Measurements from ENCODE around the gene SCN4B. TPM values are rescaled to one million over a fixed set of nuclear protein-coding genes. Genes with fewer than 3 reads are reported as not detected.

Gene SCN4B
- total RNA-seq, 1 experiment from 2014 or later: not detected

DNA sequence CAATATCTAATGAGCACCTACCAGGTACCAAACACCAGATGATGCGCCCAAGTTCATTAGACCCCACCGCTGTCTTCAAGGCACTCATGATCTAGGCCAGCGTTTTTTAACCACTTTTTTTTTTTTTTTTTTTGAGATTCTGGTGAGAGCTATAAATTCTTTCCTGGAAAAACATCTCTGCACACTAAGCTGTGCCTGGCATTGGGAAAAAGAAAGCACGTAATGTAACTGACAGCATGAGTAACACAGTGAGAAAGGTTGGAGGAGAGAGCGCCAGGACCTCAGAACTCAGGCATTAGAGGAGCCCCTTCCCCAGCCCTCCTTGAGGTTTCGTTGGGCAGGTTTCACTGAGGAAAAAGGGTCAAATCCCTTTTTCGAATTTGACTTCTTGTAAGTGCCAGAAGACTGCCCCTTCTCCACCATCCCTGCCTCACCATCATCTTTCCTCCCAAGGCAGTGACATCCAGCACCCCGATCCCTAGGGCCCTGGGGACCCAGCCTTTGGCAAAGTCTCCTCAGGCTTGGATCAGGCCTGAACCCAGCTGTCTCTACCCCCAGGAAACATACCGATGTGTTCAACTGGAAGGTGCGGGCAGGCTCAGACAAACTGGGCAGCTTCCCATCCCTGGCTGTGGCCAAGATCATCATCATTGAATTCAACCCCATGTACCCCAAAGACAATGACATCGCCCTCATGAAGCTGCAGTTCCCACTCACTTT is 39.8 kb downstream of the SCN4B start:
- H3K4me1 Mint-ChIP-seq (ENCODE audit: low read depth, unreplicated experiment): no peaks in the 10 kb centered on the region
- intact Hi-C loops (cut with micrococcal nuclease; ENCODE audit: unreplicated experiment): no loop called here
- H3K27me3 Mint-ChIP-seq (ENCODE audit: unreplicated experiment): no peaks in the 10 kb centered on the region
- no peak overlapping the region for H3K27ac Mint-ChIP-seq (ENCODE audit: unreplicated experiment)
- TF ChIP-seq, protein P1, sequence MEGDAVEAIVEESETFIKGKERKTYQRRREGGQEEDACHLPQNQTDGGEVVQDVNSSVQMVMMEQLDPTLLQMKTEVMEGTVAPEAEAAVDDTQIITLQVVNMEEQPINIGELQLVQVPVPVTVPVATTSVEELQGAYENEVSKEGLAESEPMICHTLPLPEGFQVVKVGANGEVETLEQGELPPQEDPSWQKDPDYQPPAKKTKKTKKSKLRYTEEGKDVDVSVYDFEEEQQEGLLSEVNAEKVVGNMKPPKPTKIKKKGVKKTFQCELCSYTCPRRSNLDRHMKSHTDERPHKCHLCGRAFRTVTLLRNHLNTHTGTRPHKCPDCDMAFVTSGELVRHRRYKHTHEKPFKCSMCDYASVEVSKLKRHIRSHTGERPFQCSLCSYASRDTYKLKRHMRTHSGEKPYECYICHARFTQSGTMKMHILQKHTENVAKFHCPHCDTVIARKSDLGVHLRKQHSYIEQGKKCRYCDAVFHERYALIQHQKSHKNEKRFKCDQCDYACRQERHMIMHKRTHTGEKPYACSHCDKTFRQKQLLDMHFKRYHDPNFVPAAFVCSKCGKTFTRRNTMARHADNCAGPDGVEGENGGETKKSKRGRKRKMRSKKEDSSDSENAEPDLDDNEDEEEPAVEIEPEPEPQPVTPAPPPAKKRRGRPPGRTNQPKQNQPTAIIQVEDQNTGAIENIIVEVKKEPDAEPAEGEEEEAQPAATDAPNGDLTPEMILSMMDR (IDR thresholded peaks at IDR 0.05; ENCODE audit: unreplicated experiment): no peak
- no peak overlapping the region for H3K4me3 Mint-ChIP-seq (ENCODE audit: low read depth, unreplicated experiment)
- H3K36me3 Mint-ChIP-seq (ENCODE audit: insufficient read depth, unreplicated experiment): peaks cover 21% of the 10 kb centered on the region
- H3K9me3 Mint-ChIP-seq (ENCODE audit: low read depth, unreplicated experiment): no peaks in the 10 kb centered on the region
- DNase-seq: no peak
- BruUV-seq (replicated peaks): no TSS peak
- CTCF ChIA-PET: no interaction called here

DNA sequence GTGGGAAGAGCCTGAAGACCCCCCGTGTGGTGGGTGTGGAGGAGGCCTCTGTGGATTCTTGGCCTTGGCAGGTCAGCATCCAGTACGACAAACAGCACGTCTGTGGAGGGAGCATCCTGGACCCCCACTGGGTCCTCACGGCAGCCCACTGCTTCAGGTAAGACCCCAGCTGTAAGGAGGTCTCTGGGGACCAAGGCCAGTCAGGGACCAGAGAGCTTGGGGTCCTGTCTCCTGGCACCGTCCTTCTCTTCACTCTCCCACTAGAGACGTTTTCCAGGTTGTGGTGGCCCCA is 40.9 kb downstream of the SCN4B start:
- peaks cover 21% of the 10 kb centered on the region for H3K36me3 Mint-ChIP-seq (ENCODE audit: insufficient read depth, unreplicated experiment)
- no peaks in the 10 kb centered on the region for H3K9me3 Mint-ChIP-seq (ENCODE audit: low read depth, unreplicated experiment)
- H3K27me3 Mint-ChIP-seq (ENCODE audit: unreplicated experiment): no peaks in the 10 kb centered on the region
- no peaks in the 10 kb centered on the region for H3K4me1 Mint-ChIP-seq (ENCODE audit: low read depth, unreplicated experiment)
- H3K27ac Mint-ChIP-seq (ENCODE audit: unreplicated experiment): no peak overlapping the region
- DNase-seq: no peak
- TF ChIP-seq, protein P1 (IDR thresholded peaks at IDR 0.05; ENCODE audit: unreplicated experiment): no peak
- intact Hi-C loops (cut with micrococcal nuclease; ENCODE audit: unreplicated experiment): no loop called here
- no peak overlapping the region for H3K4me3 Mint-ChIP-seq (ENCODE audit: low read depth, unreplicated experiment)
- no TSS peak for BruUV-seq (replicated peaks)
- CTCF ChIA-PET: no interaction called here

DNA sequence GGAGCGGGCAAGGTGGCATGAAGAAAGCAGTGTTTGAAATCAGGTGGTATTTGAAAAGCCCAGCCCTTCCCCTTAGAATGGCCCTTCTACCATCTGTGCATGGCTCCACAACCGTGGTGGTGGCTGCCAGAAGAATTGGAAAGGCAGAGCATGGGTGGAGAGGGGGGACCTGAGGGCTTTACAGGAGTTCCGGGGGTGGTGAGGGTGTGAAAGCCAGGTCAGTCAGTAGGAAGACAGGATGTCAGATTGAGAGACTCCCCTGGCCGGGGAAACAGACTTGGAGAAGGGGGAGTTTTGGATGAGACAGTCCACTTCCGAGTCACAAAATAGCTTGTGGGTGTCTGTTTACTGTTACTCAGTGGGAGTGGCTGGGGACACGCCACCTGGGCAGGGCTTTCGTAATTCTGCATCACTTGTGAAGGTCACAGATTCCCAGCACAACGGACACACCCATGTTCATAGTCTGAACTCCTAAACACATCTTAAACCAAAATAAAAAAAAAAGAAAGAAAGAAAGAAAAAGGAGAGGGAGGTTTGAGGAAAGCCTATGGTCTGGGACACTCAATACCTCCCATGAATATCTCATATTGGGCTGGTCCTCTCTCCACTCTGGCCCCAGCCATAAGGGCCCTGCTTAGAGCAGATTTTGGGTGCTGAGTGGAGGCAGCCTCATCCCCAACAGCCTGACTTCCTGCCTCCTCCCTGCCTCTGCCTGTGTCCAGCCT is 41.4 kb downstream of the SCN4B start:
- CTCF ChIA-PET: no interaction called here
- H3K27me3 Mint-ChIP-seq (ENCODE audit: unreplicated experiment): no peaks in the 10 kb centered on the region
- H3K4me1 Mint-ChIP-seq (ENCODE audit: low read depth, unreplicated experiment): no peaks in the 10 kb centered on the region
- TF ChIP-seq, protein P1 (IDR thresholded peaks at IDR 0.05; ENCODE audit: unreplicated experiment): no peak
- H3K36me3 Mint-ChIP-seq (ENCODE audit: insufficient read depth, unreplicated experiment): peaks cover 21% of the 10 kb centered on the region
- H3K9me3 Mint-ChIP-seq (ENCODE audit: low read depth, unreplicated experiment): no peaks in the 10 kb centered on the region
- H3K4me3 Mint-ChIP-seq (ENCODE audit: low read depth, unreplicated experiment): no peak overlapping the region
- no TSS peak for BruUV-seq (replicated peaks)
- intact Hi-C loops (cut with micrococcal nuclease; ENCODE audit: unreplicated experiment): no loop called here
- no peak overlapping the region for H3K27ac Mint-ChIP-seq (ENCODE audit: unreplicated experiment)
- DNase-seq: no peak

DNA sequence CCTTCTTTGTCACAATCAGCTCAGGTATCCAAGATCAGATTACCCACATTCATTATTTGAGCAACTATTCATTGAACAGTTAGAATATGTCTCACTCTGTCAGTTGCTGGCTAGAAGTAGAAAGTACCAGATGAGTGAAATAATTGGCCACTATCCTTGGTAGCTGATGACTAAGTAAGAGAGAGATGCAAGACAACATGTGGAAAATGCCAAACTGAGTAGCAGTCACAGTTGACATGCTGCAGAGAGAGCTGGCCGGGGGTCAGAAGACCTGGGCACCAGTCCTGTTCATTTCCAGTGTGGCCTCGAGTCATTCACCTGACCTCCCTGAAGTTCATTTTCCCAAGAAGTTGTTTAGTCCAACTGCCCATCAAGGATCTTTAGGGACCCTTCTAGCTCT is 43.4 kb downstream of the SCN4B start:
- TF ChIP-seq, protein P1 (IDR thresholded peaks at IDR 0.05; ENCODE audit: unreplicated experiment): no peak
- intact Hi-C loops (cut with micrococcal nuclease; ENCODE audit: unreplicated experiment): no loop called here
- peaks cover 16% of the 10 kb centered on the region for H3K36me3 Mint-ChIP-seq (ENCODE audit: insufficient read depth, unreplicated experiment)
- no peaks in the 10 kb centered on the region for H3K9me3 Mint-ChIP-seq (ENCODE audit: low read depth, unreplicated experiment)
- H3K27ac Mint-ChIP-seq (ENCODE audit: unreplicated experiment): no peak overlapping the region
- no peaks in the 10 kb centered on the region for H3K27me3 Mint-ChIP-seq (ENCODE audit: unreplicated experiment)
- CTCF ChIA-PET: no interaction called here
- no peak for DNase-seq
- H3K4me1 Mint-ChIP-seq (ENCODE audit: low read depth, unreplicated experiment): no peaks in the 10 kb centered on the region
- no TSS peak for BruUV-seq (replicated peaks)
- H3K4me3 Mint-ChIP-seq (ENCODE audit: low read depth, unreplicated experiment): no peak overlapping the region

All from Calu3 (cell line).